Neuronal stem cell (in vitro differentiated cells): ENCODE measurements around the gene NALF2.

Experiments used
- DNase-seq: peaks from one replicate; pipeline ENCODE4 v3.0.0-alpha.2; 2013; ENCODE audit warnings: low spot score
- H2AFZ ChIP-seq: one replicate; pipeline ENCODE4 v1.6.1; 2013; ENCODE audit warnings: mild to moderate bottlenecking, low read length, inconsistent platforms
- H2AK5ac ChIP-seq: 2 replicates; pipeline ENCODE4 v1.6.1; 2013; ENCODE audit warnings: low read depth, mild to moderate bottlenecking, inconsistent platforms, low read length, moderate library complexity, mixed read lengths
- H2BK120ac ChIP-seq: 2 replicates; pipeline ENCODE4 v1.6.1; 2013; ENCODE audit warnings: low read depth, mild to moderate bottlenecking, inconsistent platforms, low read length, moderate library complexity, mixed read lengths
- H2BK12ac ChIP-seq: one replicate; pipeline ENCODE4 v1.6.1; 2013; ENCODE audit warnings: low read length, inconsistent platforms
- H2BK15ac ChIP-seq: 2 replicates; pipeline ENCODE4 v1.6.1; 2013; ENCODE audit warnings: mild to moderate bottlenecking, low read length, inconsistent platforms, mixed read lengths
- H2BK5ac ChIP-seq: one replicate; pipeline ENCODE4 v1.6.1; 2013; ENCODE audit warnings: inconsistent platforms, mild to moderate bottlenecking, low read length, moderate library complexity
- H3K14ac ChIP-seq: one replicate; pipeline ENCODE4 v1.6.1; 2013; ENCODE audit warnings: low read length, inconsistent platforms
- H3K18ac ChIP-seq: 2 replicates; pipeline ENCODE4 v1.6.1; 2013; ENCODE audit warnings: low read length, inconsistent platforms
- H3K23ac ChIP-seq: 2 replicates; pipeline ENCODE4 v1.6.1; 2013; ENCODE audit warnings: low read depth, mild to moderate bottlenecking, mixed read lengths, low read length, inconsistent platforms; ENCODE audit not compliant: poor library complexity
- H3K27ac ChIP-seq: replicated peaks from 3 replicates; pipeline ENCODE4 v1.5.1; 2013; ENCODE audit warnings: low read length, inconsistent platforms
- H3K27me3 ChIP-seq, 3 experiments: 2 replicates each; pipeline ENCODE4 v1.6.1; 2013; ENCODE audit warnings: low read length in 3 of 3, mild to moderate bottlenecking in 2 of 3, inconsistent platforms in 1 of 3, low read depth in 1 of 3, mixed read lengths in 1 of 3, moderate library complexity in 1 of 3; ENCODE audit not compliant: control insufficient read depth in 3 of 3, insufficient read depth in 3 of 3
- H3K36me3 ChIP-seq, 2 donors: replicated peaks in 1 of 2; 2 replicates each; pipeline ENCODE4 v1.6.1; 2013; ENCODE audit warnings: low read length in 2 of 2; ENCODE audit not compliant: control insufficient read depth in 2 of 2, insufficient read depth in 2 of 2
- H3K4ac ChIP-seq: 2 replicates; pipeline ENCODE4 v1.6.1; 2013; ENCODE audit warnings: inconsistent platforms, mild to moderate bottlenecking, low read length, moderate library complexity
- H3K4me1 ChIP-seq, 2 donors: 1 replicate in 1 of 2; 2 replicates in 1 of 2; pipeline ENCODE4 v1.6.1; 2013; ENCODE audit warnings: low read length in 2 of 2, low read depth in 1 of 2; ENCODE audit not compliant: control insufficient read depth in 2 of 2, insufficient read depth in 1 of 2
- H3K4me2 ChIP-seq: one replicate; pipeline ENCODE4 v1.6.1; 2013; ENCODE audit warnings: mild to moderate bottlenecking, low read length, inconsistent platforms; ENCODE audit not compliant: insufficient read depth, poor library complexity, severe bottlenecking
- H3K4me3 ChIP-seq, 2 donors: 2 replicates each; pipeline ENCODE4 v1.5.1; 2013; ENCODE audit warnings: low read length in 2 of 2, mild to moderate bottlenecking in 2 of 2, inconsistent platforms in 1 of 2, moderate library complexity in 1 of 2
- H3K79me1 ChIP-seq: one replicate; pipeline ENCODE4 v1.6.1; 2013; ENCODE audit warnings: low read depth, mild to moderate bottlenecking, inconsistent platforms, low read length, moderate library complexity
- H3K9ac ChIP-seq: one replicate; pipeline ENCODE4 v1.6.1; 2013; ENCODE audit warnings: mild to moderate bottlenecking, low read depth, low read length, inconsistent platforms; ENCODE audit not compliant: poor library complexity
- H3K9me3 ChIP-seq, 2 donors: replicated peaks in 1 of 2; 2 replicates each; pipeline versions ENCODE3 to v1.6.1; 2013; ENCODE audit warnings: low read length in 2 of 2, mild to moderate bottlenecking in 2 of 2, inconsistent platforms in 1 of 2, low read depth in 1 of 2, mixed read lengths in 1 of 2, moderate library complexity in 1 of 2; ENCODE audit not compliant: control insufficient read depth in 2 of 2, insufficient read depth in 1 of 2
- H4K8ac ChIP-seq: one replicate; pipeline ENCODE4 v1.6.1; 2013; ENCODE audit warnings: low read depth, mild to moderate bottlenecking, inconsistent platforms, low read length, moderate library complexity
- H4K91ac ChIP-seq: one replicate; pipeline ENCODE4 v1.6.1; 2013; ENCODE audit warnings: low read length, low read depth, mild to moderate bottlenecking, inconsistent platforms; ENCODE audit not compliant: poor library complexity
- WGBS, 2 donors: extraction: QIAGEN DNeasy Blood & Tissue Kit; methylation state at CpG; one replicate each; pipeline ENCODE4 v1.1.7; 2013; ENCODE audit warnings: missing lambda C conversion rate in 2 of 2, mixed read lengths in 1 of 2; ENCODE audit not compliant: insufficient read length in 2 of 2, insufficient replicate concordance in 1 of 2; ENCODE audit errors: extremely low coverage in 2 of 2; 5-methylcytosine and 5-hydroxymethylcytosine counted together

Gene NALF2

DNA sequence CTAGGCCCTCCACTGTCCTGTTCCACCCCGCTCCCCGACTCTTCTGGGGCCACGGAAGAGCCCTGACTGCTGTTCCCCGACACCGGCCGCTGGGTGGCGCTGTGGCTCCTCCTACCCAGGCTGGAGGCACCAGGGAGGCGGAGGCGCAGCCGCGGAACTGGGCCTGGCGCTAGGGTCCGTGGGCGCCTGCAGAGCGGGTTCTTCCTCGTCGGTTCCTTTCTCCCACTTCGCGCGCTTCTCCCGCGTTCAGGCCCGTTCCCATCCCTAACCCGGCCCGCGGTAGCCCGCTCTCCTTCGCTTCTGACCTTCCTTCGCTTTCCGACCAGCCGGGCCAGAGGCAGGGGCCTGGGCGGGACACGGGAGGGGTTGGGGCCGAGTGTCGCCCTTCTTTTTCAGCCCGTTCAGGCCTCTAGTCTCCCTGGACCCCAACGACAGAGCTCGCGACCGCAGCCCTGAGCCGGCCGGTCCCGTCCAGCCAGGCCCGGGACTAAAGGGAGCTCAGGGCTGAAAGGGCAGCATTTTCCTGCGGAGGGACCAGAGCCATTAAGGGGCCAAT lies 34.3 kb downstream of the NALF2 start:
- WGBS, 2 donors: no CpG with 5 or more reads among the region's 45 CpGs
- Histone ChIP-seq H2AFZ (peak overlapping the region; percentile 92), H2BK15ac (no peak overlapping the region), H4K91ac (no peak overlapping the region), H4K8ac (no peak overlapping the region), H3K4ac (no peak overlapping the region), H3K27ac (no peak overlapping the region), H2AK5ac (no peak overlapping the region), H3K79me1 (no peaks in the 10 kb centered on the region), H3K14ac (no peak overlapping the region), H3K23ac (no peak overlapping the region), H2BK120ac (no peak overlapping the region), H3K18ac (peak overlapping the region; percentile 89), H3K4me1 (peaks cover 0 to 4% of the 10 kb centered on the region in 2 donors), H3K4me2 (peak overlapping the region; percentile 45), H3K9me3 (no peaks in the 10 kb centered on the region), H3K27me3 (peaks cover 0 to 32% (median 0%) of the 10 kb centered on the region in 3 experiments), H2BK5ac (no peak overlapping the region), H2BK12ac (no peak overlapping the region), H3K36me3 (no peaks in the 10 kb centered on the region), H3K9ac (peak overlapping the region; percentile 60), H3K4me3 (peak overlapping the region in 1 of 2 donors; percentile 38)
- peak; percentile 53 for DNase-seq

DNA sequence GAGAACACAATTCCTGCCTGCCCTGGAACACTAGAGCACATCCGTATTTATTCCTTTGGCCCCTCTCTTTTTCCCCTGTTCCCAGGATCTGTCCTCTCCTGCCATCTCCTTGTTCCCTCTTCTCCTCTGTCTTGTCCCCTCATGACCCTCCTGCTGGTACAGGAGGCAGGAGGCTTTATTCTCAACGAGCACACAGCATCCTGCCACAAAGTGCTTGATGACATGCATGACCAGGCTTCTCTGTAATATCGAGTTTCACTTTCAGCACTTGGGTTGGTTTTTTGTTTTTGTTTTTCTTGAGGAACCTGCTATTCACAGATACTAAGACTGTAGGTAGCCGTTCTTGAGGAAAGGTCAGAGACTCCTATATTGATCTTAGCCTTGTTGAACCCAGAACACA lies 35.3 kb downstream of the NALF2 start:
- Histone ChIP-seq H2BK5ac (no peak overlapping the region), H3K27ac (no peak overlapping the region), H3K27me3 (peaks cover 0 to 33% (median 0%) of the 10 kb centered on the region in 3 experiments), H4K8ac (no peak overlapping the region), H3K4ac (no peak overlapping the region), H3K23ac (no peak overlapping the region), H3K18ac (no peak overlapping the region), H3K79me1 (no peaks in the 10 kb centered on the region), H2AK5ac (no peak overlapping the region), H3K4me1 (peaks cover 0 to 4% of the 10 kb centered on the region in 2 donors), H3K14ac (no peak overlapping the region), H2AFZ (peak overlapping the region; percentile 92), H2BK15ac (no peak overlapping the region), H4K91ac (no peak overlapping the region), H3K9me3 (no peaks in the 10 kb centered on the region), H3K9ac (no peak overlapping the region), H3K36me3 (no peaks in the 10 kb centered on the region), H2BK12ac (no peak overlapping the region), H3K4me3 (no peak overlapping the region), H2BK120ac (no peak overlapping the region), H3K4me2 (no peak overlapping the region)
- whole genome bisulfite sequencing, 2 donors: no CpG with 5 or more reads among the region's 4 CpGs
- no peak for DNase-seq

GRCh38 chrX:69541956-69542355 lies 37.8 kb downstream of the NALF2 start:
- H3K18ac ChIP-seq: no peak overlapping the region
- no peaks in the 10 kb centered on the region for H3K79me1 ChIP-seq
- H3K27ac ChIP-seq: no peak overlapping the region
- no peak overlapping the region for H2AFZ ChIP-seq
- H3K14ac ChIP-seq: no peak overlapping the region
- H2BK15ac ChIP-seq: no peak overlapping the region
- H3K4me2 ChIP-seq: no peak overlapping the region
- no peak for DNase-seq
- H4K91ac ChIP-seq: no peak overlapping the region
- H2BK12ac ChIP-seq: no peak overlapping the region
- no peak overlapping the region for H3K4ac ChIP-seq
- H3K27me3 ChIP-seq: peaks cover 0 to 28% (median 0%) of the 10 kb centered on the region in 3 experiments
- no peak overlapping the region for H3K23ac ChIP-seq
- H3K9ac ChIP-seq: no peak overlapping the region
- peaks cover 0 to 4% of the 10 kb centered on the region in 2 donors for H3K4me1 ChIP-seq
- no peak overlapping the region for H3K4me3 ChIP-seq
- H3K9me3 ChIP-seq: no peaks in the 10 kb centered on the region
- H2BK120ac ChIP-seq: no peak overlapping the region
- H2BK5ac ChIP-seq: no peak overlapping the region
- no peak overlapping the region for H4K8ac ChIP-seq
- no peak overlapping the region for H2AK5ac ChIP-seq
- H3K36me3 ChIP-seq: no peaks in the 10 kb centered on the region
- no CpG with 5 or more reads among the region's 3 CpGs for WGBS, 2 donors

DNA sequence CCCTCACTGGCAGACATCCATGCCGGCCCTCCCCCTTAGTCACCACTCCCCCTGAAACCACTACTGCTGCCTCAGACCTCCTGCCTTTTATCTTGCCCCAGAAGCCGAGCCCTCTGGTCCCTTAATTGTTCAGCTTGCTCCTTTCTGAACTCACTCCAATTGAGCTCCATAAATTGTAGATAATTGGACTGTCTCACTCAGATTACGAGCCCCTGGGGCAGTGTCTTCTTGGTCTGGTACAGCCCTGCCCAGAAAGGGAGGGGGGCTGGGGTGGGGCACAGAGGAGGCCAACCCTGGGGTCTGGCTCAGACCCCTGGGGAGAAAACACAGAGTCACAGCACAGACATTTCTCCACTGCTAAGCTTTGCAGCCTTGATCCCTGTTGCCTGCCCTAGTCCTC lies 39.4 kb downstream of the NALF2 start:
- peaks cover 0 to 25% (median 0%) of the 10 kb centered on the region in 3 experiments for H3K27me3 ChIP-seq
- peaks cover 0 to 4% of the 10 kb centered on the region in 2 donors for H3K4me1 ChIP-seq
- H3K27ac ChIP-seq: no peak overlapping the region
- no peak overlapping the region for H4K8ac ChIP-seq
- no peak overlapping the region for H3K4me3 ChIP-seq
- no peak overlapping the region for H3K14ac ChIP-seq
- no peak overlapping the region for H3K4me2 ChIP-seq
- no peak overlapping the region for H2BK15ac ChIP-seq
- no peaks in the 10 kb centered on the region for H3K9me3 ChIP-seq
- no peak overlapping the region for H2AK5ac ChIP-seq
- H2BK120ac ChIP-seq: no peak overlapping the region
- no peak overlapping the region for H4K91ac ChIP-seq
- no peak for DNase-seq
- no CpG with 5 or more reads among the region's 3 CpGs for WGBS, 2 donors
- H2AFZ ChIP-seq: no peak overlapping the region
- H2BK12ac ChIP-seq: no peak overlapping the region
- no peaks in the 10 kb centered on the region for H3K36me3 ChIP-seq
- no peaks in the 10 kb centered on the region for H3K79me1 ChIP-seq
- H3K23ac ChIP-seq: no peak overlapping the region
- H3K18ac ChIP-seq: no peak overlapping the region
- no peak overlapping the region for H3K9ac ChIP-seq
- H3K4ac ChIP-seq: no peak overlapping the region
- no peak overlapping the region for H2BK5ac ChIP-seq
